HG03175 (cell line): Measurements from ENCODE around the gene ARFIP2.
A peak's percentile ranks its signal among the peaks of the same experiment; 100 is the strongest.
"Not testable (repeated sequence)": the region's sequence is repeated elsewhere in the genome, so short reads cannot be mapped to it uniquely, and the experiment has no call there.

ENCODE experiments used
- ATAC-seq: cut with Tn5 transposase; IDR thresholded peaks from one replicate; pipeline ENCODE4 v1.9.1; 2021; ENCODE audit warnings: mild to moderate bottlenecking, moderate library complexity; ENCODE audit not compliant: unreplicated experiment

Gene ARFIP2

DNA sequence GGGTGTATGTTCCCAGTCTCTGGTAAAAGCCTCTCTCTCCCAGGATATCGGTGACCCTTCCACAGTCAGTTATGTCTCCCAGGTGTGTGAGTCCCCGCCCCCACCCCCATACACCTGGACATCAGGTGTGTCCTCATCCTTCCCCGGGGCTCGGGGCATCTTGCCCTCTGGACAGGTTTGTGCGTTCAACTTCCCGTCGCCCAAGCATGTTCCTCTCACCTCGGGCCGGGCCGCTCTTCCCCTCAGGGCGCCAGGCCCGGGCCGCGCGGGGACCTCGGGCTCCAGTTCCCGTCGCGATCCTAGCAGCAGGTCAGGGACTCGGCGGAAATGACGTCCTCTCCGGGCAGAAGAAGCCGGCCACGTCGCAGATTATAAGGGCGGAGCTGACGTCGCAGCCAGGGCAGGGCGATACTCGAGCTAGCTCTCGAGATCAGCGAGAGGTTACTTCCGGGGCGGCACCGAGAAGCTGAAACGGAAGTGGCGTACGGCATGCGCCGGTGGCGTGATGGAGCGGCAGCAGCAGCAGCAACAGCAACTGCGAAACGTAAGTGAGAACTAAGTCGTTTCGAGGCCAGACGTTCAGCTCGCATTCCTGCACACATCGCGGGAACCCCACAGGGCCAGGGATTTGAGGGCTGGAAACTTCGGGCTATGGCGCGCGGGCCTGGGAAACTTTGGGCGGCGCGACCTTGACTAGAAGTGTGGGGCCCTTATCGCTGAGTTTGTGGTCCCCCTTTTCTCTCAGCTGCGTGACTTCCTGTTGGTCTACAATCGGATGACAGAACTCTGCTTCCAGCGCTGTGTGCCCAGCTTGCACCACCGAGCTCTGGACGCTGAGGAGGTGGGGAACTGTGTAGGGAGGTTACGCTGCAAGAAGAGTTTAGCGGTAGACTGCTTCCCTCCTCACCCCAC is at the start of gene ARFIP2, which contains the start of gene TIMM10B:
Gene ARFIP2, minus strand, starts transcription at position 320 of the 912 bp plus-strand sequence. CDS start 910 bp downstream, outside the sequence.
Gene TIMM10B, plus strand, starts transcription at position 490 of the 912 bp plus-strand sequence. Its CDS starts 16 bp downstream, at position 506.
- ATAC-seq: peak; percentile 99

DNA sequence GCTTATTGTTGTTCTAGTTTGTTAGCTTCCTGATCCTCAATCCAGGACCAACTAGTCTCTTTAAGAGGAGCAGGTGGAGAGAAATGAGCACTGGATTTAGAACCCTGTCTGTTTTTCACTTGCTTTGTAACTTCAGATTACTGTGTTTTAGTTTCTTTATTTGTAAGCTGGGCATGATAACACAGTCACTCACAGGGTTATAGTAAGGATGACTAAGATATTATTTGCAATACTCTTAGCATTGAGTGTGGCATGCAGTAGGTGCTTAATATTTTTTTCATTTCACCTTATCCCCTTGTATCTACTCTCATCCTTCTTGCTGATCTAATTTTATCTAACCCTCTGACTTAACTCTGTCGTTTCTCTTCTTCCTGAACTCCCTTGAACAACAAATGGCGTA is 49.7 kb upstream of the ARFIP2 start:
- ATAC-seq: no peak

GRCh38 chr11:6529266-6529665 is 48.1 kb upstream of the ARFIP2 start:
- no peak for ATAC-seq

DNA sequence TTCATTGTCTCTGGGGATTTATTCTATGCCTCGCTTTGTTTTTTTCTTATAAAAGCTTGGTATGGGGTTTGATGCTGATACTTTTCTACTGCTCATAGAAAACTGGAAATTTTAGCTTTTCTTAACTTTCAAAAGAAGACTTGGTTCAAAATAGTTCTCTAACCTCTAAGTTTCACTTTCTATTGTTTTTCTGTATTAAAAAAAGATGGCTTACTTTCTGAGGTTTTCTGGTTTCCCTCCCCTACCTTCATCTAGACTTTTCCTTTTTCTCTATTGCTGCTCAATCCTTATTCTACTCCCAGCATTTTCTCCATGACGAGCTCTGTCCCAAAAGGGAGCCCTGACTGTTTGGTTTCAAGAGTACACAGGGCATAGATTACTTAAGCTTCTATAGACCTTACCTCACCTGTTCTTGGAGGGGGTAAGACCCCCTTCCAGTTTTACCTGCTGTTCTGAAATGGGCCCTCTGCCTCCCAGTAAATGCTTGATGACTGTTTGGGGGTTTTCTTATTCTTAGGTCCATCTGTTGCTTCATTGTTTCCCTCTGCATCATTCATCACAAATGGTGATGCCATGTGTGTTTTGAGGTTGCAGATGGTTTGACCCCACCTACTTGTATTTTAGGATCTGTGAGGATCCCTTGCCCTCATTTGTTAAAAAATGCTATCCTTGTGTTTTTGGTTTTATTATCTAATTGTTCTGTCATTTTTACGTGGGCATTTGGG is 45.4 kb upstream of the ARFIP2 start:
- ATAC-seq: no peak

GRCh38 chr11:6523253-6523652 is 42.1 kb upstream of the ARFIP2 start:
- ATAC-seq: no peak

DNA sequence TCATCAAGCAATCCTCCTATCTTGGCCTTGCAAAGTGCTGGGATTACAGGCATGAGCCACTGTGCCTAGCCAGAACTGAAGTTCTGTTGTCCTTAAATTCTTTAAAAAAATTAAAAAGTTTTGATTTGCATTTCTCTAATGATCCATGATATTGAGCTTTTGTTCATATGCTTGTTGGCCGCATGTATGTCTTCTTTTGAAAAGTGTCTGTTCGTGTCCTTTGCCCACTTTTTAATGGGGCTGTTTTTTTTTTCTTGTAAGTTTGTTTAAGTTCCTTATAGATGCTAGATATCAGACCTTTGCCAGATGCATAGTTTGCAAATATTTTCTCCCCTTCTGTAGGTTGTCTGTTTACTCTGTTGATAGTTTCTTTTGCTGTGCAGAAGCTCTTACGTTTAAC is 40.8 kb upstream of the ARFIP2 start:
- not testable (repeated sequence) for ATAC-seq

DNA sequence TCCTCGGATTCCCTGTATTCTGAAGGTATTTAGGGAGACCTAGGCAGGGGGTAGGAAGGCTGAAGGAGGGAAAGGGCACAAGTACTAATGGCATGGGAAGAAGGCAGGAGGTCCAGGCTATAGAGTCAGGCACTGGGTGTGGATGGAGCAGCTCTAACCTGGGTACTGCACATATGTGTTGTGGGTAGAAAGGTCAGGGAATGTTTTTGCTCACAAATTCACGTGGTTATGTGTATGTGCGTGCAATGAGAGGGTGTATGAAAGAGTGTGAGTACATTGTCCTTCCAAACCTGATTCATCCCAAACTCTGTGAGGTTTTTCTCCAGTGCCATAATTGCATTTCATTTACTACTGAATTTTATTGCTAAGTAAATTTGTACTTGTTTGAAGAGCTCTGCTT is 39.1 kb upstream of the ARFIP2 start:
- ATAC-seq: no peak

DNA sequence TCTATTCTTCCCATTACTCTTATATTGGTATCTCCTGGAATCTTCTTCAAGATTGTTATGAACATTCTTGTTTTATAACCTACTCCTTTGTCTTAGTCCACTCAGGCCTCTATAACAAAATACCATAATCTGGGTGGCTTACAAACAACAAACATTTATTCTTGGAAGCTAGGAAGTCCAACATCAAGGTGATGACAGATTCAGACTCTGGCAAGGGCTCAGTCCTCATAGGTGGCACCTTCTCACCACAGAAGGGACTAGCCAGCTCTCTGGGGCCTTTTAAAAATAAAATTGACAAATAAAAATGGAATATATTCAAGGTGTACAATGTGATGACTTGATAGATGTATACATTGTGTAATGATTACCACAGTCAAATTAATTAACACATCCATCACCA is 35.7 kb upstream of the ARFIP2 start:
- ATAC-seq: no peak

DNA sequence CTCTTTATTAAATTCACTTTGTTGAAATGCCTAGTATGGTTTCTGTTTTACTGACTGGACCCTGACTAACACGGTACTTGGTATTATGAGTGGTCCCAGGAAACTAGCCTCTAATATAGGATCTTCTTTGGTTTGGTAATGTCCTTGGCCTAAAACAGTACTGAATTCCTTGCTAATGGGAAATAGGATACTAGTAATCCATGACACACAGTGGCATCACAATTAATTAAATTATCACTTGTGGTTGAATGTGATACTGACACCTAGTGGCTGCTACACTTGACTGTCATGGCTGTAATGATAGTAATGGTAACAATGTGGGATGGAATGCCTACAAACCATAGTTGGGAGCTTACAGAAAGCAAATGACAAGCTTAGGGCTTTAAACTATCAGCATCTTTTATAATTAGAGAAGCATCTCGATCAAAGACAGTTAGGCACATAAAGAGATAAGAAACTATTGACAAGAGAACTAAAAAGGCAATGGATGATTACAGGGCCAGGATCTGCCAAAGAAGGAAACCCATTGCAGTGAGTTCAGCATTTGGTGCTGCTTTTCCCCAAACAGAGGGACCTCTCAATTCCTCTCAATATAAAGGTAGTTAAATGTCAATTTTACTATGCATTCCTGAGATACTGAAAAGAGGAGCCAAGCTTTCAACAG is 24.6 kb upstream of the ARFIP2 start:
- ATAC-seq: peak; percentile 74

GRCh38 chr11:6504166-6504565 is 23.0 kb upstream of the ARFIP2 start:
- no peak for ATAC-seq

GRCh38 chr11:6502382-6502781 is 21.3 kb upstream of the ARFIP2 start:
- ATAC-seq: no peak

- no peak for ATAC-seq
These were observed 17.4 kb upstream of the ARFIP2 start for GRCh38 chr11:6498544-6498943.

- ATAC-seq: no peak
These were observed 17.0 kb upstream of the ARFIP2 start for GRCh38 chr11:6498121-6498520.

DNA sequence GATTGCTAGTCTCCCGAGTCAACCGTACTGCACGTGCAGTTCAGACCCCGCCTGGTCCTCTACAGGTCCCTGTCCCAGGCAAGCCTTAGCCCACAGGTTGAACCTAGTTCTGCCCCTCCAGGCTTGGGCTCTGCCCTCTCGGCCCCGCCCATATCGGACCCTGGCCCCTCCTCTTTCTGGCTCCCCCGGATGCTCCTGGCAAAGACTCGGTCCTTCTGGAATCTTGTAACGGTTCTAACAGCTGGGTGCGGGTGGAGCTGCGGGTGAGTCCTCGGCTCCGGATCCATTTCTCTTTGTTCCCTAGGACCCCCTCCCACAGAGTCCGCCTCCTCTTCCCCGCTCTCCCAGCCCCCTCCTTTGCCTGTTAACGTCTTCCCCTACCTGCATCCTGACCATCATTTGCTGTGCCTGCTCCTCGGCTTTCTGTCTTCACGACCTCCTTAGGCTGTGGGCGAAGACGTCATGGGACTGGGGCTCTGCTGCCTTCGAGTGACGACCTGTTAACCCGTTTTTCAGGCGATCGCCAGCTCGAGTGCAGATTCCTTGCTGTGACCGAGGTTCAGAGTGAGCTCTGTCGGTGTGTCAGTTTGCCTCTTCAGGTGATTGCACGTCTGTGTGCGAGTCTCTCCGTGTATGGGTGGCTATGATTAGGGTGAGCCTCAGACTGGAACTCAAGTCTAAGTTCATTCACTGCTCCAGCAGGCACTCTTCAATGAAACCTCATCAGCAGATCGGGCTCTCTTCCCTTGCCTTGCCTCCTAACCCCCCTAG is 16.1 kb upstream of the ARFIP2 start, which contains the start of gene DNHD1:
Gene DNHD1, plus strand, starts transcription at position 212 of the 771 bp plus-strand sequence. CDS start 936 bp downstream, outside the sequence.
- ATAC-seq: no peak

DNA sequence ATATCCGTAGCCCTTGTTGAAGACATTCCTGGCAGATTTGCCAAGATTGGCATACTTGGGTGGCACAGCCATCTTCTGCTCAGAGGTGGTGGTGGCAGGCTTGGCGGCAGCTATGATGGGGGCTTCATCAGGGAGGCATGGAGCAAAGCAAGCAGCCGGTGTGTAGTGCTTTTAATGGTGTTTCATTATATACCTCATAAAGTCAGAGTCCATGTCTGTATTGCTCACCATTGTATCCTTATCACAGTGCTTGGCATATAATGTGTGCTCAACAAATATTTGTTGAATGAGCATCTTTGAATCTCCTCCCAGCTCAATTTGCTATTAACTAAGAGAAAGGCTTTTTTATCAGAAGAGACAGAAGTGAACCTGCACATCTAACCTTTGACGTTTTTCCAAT is 8.2 kb upstream of the ARFIP2 start:
- ATAC-seq: no peak

DNA sequence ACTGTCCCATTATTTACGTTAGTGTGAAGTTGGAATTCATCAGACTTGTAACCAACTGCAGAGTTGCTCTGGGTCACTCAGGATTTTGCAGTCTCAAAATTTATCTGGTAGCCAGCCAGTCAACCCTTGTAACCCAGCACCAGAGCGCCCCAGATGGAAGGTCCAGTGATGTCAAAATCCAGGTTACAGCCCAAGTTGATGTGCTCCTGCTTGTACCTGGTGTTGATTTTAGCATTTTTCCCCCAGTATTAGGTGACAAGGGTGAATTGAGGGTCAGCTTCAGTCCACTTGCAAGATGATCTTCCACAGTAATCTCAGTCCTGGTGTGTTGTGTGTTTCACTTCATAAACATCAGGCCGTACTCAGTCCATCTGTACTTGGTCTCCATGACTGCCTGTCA is 7.7 kb upstream of the ARFIP2 start:
- no peak for ATAC-seq

DNA sequence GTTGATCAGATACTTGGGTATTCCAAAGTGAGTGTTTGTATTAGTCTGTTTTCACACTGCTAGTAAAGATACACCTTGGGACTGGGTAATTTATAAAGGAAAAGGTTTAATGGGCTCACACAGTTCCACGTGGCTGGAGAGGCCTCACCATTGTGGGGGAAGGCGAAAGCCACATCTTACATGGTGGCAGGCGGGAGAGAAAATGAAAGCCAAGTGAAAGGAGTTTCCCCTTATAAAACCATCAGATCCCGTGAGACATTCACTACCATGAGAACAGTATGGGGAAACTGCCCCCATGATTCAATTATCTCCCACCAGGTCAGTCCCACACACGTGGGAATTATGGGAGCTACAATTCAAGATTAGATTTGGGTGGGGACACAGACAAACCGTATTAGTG is 7.2 kb upstream of the ARFIP2 start:
- ATAC-seq: no peak

DNA sequence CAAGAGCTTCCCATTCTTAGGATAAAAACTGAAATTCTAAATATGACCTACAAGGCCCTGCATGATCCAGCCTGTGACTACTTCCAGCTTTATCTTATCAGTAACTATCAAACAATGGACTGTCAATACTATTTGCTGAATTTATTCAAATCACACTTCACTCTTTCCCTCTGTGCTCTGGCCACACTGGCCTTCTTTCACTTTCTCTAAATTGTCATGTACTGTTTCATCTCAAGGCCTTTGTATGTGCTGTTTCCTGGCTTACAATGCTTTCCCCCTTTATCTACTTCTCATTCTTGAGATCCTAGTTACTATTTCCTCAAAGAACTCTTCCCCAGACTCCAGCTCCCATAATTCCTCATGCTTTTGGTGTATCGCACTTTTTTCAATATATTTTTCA is 5.8 kb upstream of the ARFIP2 start:
- ATAC-seq: no peak

- ATAC-seq: no peak
These were observed 5.1 kb upstream of the ARFIP2 start for GRCh38 chr11:6486256-6486655.

GRCh38 chr11:6485661-6486060 is 4.5 kb upstream of the ARFIP2 start:
- no peak for ATAC-seq
